ENCODE measurements around the gene FAM81B.

FAM81B gene

DNA sequence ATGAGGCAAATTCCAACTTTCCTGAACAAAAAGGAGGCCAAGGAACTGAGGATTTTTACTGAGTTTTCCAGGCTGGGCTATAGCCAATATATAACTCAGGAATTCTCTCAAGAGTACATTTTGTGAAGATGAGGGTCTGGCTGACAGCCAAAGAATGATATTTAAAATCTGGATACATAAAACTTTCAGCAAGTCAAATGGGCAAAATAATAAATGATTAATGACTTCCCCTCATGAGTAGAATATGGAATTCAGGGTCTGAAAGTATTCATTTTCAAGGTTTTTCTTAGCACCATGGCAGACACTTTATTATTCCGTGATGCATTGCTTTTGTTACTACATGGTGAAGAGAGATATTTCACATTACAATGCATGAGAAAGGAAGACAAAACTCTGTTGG lies 7.8 kb downstream of the FAM81B start:
- no peak for DNase-seq (ENCODE audit: low read depth in 1 of 2, low spot score in 1 of 2)

DNA sequence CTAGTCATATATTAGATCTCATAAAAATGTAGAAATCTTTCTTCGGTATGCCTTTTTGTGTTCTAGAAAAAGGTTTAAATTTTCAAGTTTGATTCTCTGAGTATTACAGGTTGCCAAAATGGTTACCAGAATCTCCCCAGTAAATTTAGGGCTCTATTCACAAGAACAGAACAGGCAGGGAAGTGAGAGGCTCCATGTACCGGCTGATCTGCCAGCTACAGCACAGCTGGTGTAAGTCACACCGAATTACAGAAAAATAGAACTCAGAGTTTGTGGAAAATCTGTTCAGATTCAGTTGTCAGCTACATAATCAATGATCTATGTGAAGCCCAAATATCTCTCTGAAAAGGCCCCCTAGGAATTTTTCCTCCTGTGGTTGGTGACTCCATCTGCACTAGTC lies 10.5 kb downstream of the FAM81B start:
- DNase-seq (ENCODE audit: low read depth in 1 of 2, low spot score in 1 of 2): no peak

DNA sequence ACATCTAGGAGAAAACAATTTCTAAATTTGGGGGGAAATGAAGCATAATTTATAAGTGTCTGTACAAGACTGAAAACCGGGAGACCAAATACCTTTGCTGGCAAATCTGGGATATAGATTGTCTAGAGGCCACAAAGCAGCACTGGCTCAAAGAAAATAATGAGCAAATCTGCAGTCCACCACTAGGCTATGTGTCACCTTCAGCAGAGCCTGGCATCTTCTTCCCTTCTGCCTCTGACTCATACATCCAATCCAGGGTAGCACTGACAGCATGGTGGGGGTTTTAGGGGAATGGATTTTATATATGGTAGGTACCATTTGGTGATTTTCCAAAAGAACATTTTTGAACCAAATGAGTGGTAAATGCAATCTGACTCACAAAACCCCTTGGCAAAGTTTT lies 12.8 kb downstream of the FAM81B start:
- DNase-seq (ENCODE audit: low read depth in 1 of 2, low spot score in 1 of 2): no peak

- DNase-seq (ENCODE audit: low read depth in 1 of 2, low spot score in 1 of 2): no peak
Measured at GRCh38 chr5:95406426-95407090, 15.4 kb downstream of the FAM81B start.

GRCh38 chr5:95410279-95410678 lies 19.1 kb downstream of the FAM81B start:
- DNase-seq (ENCODE audit: low read depth in 1 of 2, low spot score in 1 of 2): no peak

- no peak for DNase-seq (ENCODE audit: low read depth in 1 of 2, low spot score in 1 of 2)
Measured at GRCh38 chr5:95411474-95411873, 20.3 kb downstream of the FAM81B start.

GRCh38 chr5:95414451-95414850 lies 23.3 kb downstream of the FAM81B start:
- no peak for DNase-seq (ENCODE audit: low read depth in 1 of 2, low spot score in 1 of 2)

GRCh38 chr5:95417971-95418370 lies 26.8 kb downstream of the FAM81B start:
- no peak for DNase-seq (ENCODE audit: low read depth in 1 of 2, low spot score in 1 of 2)

DNA sequence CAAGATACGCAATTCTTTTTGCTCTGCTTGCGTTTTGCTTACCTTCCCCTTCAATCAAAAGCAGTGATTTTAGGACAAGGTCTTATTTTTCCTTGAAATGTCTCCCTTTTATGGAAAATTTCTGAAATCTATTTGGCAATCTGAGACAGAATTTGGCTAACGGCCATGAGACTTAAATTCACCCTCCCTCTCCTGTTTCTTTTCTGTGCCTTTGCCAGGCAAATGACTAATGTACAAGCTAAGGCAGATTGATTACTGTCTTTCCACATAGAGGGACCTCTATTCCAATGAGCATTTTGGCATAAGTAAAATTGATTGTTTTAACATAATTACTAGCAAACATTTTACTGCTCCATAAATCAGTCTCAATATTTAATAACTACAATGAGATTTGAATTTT lies 31.7 kb downstream of the FAM81B start:
- DNase-seq (ENCODE audit: low read depth in 1 of 2, low spot score in 1 of 2): no peak

GRCh38 chr5:95424016-95424415 lies 32.9 kb downstream of the FAM81B start:
- no peak for DNase-seq (ENCODE audit: low read depth in 1 of 2, low spot score in 1 of 2)

- DNase-seq (ENCODE audit: low read depth in 1 of 2, low spot score in 1 of 2): no peak
Measured at GRCh38 chr5:95424526-95424925, 33.4 kb downstream of the FAM81B start.

DNA sequence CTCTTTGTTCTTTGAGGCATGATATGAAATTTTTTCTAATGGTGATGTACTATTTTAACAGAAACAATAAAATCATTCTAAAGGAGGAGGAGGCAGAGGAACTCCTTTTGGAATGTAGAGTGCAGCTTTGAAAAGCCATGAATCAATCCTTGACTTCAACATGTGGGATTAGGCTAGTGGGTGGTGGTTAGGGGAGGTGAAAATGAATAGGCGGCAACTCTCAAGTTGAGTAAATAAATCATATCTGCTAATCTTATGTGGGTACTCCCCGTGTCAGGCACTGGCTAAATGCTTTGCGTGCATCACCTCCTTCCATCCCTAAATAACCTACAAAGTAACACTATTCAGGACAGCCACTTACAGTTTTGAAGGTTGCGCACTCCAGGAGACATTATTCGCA lies 35.1 kb downstream of the FAM81B start:
- no peak for DNase-seq (ENCODE audit: low read depth in 1 of 2, low spot score in 1 of 2)

- DNase-seq (ENCODE audit: low read depth in 1 of 2, low spot score in 1 of 2): no peak
Measured at GRCh38 chr5:95432779-95433178, 41.6 kb downstream of the FAM81B start.

DNA sequence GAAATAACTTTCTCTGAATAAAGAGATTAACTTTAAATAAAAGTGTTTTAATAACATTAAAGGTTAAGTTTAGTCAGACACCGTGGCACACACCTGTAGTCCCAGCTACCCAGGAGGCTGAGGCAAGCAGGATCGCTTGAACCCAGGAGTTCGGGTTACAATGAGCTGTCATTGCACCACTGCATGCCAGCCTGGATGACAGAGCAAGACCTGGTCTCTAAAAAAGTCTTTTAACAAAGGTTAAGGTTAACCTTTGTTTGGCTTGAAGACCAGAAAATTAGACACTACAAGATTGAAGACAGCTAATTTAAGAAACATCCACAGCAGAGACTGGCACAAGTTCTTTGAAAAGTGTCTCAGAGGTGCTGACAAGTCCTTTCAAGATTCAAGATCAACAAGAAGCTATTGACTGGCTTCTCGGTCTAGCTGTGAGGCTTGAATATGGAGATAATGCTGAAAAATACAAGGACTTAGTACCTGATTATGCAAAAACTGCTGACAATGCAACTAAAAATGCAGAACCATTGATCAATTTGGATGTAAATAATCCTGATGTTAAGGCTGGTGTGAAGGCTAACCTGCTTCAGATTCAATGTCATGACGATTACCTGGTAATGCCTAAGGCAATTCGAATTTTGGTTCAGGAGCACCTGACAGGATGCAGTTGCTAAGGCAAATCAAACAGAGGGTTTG lies 48.8 kb downstream of the FAM81B start:
- no peak for DNase-seq (ENCODE audit: low read depth in 1 of 2, low spot score in 1 of 2)

DNA sequence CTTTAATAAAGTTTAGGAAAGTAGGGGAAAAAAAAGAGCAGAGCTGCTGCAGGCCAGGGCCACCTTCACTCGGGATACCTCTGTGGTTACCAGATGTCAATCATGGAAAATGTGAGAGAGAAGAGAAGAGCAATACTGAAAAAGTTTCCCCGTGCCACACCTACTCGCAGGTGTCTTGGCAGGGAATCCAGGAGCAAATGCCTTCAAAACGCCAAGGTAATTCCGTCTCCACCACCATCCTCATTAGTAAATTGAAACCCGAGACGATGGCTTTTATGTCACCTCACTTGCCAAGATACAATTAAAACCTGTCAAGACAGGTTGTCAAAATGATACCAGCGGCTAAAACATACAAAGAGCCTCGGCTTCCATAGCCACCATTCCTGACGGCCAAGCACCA lies 49.7 kb downstream of the FAM81B start:
- DNase-seq (ENCODE audit: low read depth in 1 of 2, low spot score in 1 of 2): no peak

GRCh38 chr5:95441636-95442035 lies 50.5 kb downstream of the FAM81B start:
- DNase-seq (ENCODE audit: low read depth in 1 of 2, low spot score in 1 of 2): no peak

DNA sequence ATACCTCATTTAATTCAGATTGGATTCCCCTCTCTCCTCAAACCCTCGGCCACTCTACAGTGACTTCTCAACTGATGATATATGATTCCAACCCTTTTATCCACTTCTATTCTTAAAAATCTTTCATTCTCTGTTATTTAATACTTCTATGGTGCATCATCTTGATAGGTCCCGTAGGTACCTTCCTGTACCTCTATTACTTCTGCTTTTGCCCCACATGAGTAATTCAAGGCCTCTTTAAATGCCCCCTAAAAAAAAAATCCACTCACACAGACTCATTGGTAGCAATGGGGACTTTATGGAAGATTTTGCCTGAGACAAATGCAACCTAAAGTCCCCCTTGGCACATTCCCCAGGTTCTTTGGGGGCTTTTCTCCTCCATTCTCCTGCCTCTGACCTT lies 54.3 kb downstream of the FAM81B start:
- no peak for DNase-seq (ENCODE audit: low read depth in 1 of 2, low spot score in 1 of 2)

DNA sequence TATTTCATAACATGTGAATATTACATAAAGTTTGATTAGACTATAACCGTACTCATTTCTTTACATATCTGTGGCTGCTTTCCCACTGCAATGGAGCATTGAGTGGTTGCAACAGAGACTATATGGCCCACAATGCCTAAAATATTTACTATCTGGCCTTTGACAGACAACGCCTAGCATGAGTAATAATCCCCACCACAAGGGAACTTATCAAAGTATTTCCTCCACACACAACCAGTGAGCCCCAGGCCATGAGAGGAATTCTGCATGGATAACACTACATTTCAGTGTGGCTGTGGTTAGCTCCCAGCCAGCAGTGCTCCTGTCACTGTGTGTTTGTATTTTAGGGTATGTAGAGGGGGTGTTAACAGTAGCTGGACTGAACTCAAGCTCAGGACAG lies 54.8 kb downstream of the FAM81B start:
- no peak for DNase-seq (ENCODE audit: low read depth in 1 of 2, low spot score in 1 of 2)

- DNase-seq (ENCODE audit: low read depth in 1 of 2, low spot score in 1 of 2): no peak
Measured at GRCh38 chr5:95446560-95447221, 55.5 kb downstream of the FAM81B start.

- DNase-seq (ENCODE audit: low read depth in 1 of 2, low spot score in 1 of 2): no peak
Measured at GRCh38 chr5:95447961-95448360, 56.8 kb downstream of the FAM81B start.

- no peak for DNase-seq (ENCODE audit: low read depth in 1 of 2, low spot score in 1 of 2)
Measured at GRCh38 chr5:95448789-95449188, 57.6 kb downstream of the FAM81B start.

- no peak for DNase-seq (ENCODE audit: low read depth in 1 of 2, low spot score in 1 of 2)
Measured at GRCh38 chr5:95449460-95449859, 58.3 kb downstream of the FAM81B start.

GRCh38 chr5:95454536-95454935 lies 63.4 kb downstream of the FAM81B start:
- DNase-seq (ENCODE audit: low read depth in 1 of 2, low spot score in 1 of 2): no peak

Data from activated T-helper 1 cell treated with anti-CD3 and anti-CD28 coated beads, Interleukin-2, amount 50 U/mL, for 16 hours (primary cell).